Right atrium auricular region (tissue), 2 donors: ENCODE results near the gene PLEKHM3. TPM values are rescaled to one million over a fixed set of nuclear protein-coding genes. Genes with fewer than 3 reads are reported as not detected.

Experiments used
- DNase-seq: peaks from one replicate; pipeline ENCODE4 v3.0.0-alpha.2; 2019; ENCODE audit warnings: low spot score
- H3K27ac ChIP-seq, 2 donors: fragments of 200-600 bp; sonication (generic); 1 replicate in 1 of 2; 2 replicates in 1 of 2; pipeline ENCODE4 v1.5.1; 2016 to 2019
- H3K27me3 ChIP-seq, 2 donors: fragments of 200-600 bp; sonication (generic); one replicate each; pipeline versions ENCODE4 v1.5.1 to v1.6.0; 2017 to 2019
- H3K36me3 ChIP-seq: fragments of 200-600 bp; sonication (generic); one replicate; pipeline ENCODE4 v1.5.1; 2016
- H3K4me1 ChIP-seq, 2 donors: fragments of 200-600 bp; sonication (generic); one replicate each; pipeline versions ENCODE4 v1.5.1 to v1.6.0; 2017 to 2019
- H3K4me3 ChIP-seq, 2 donors: fragments of 200-600 bp; sonication (generic); 1 replicate in 1 of 2; 2 replicates in 1 of 2; pipeline ENCODE4 v1.5.1; 2017 to 2019; ENCODE audit warnings: mild to moderate bottlenecking in 1 of 2, moderate library complexity in 1 of 2
- H3K9me3 ChIP-seq, 2 donors: fragments of 200-600 bp; sonication (generic); one replicate each; pipeline ENCODE4 v1.5.1; 2019
- total RNA-seq, 2 donors: library from RNA; depleted of rRNA; stranded (reverse); fragments of >200 nt; gene quantifications; one replicate each; pipeline ENCODE4 v1.1.0, GENCODE V29; 2016
- TF ChIP-seq, protein P1 (sequence below), 2 donors: fragments of 200-600 bp; sonication (generic); IDR thresholded peaks; one replicate each; pipeline ENCODE4 v1.5.1; 2019; ENCODE audit warnings: antibody characterized with exemption in 2 of 2

Gene PLEKHM3
- total RNA-seq, 2 donors from 2014 or later, result 14.9 to 20.0 TPM

DNA sequence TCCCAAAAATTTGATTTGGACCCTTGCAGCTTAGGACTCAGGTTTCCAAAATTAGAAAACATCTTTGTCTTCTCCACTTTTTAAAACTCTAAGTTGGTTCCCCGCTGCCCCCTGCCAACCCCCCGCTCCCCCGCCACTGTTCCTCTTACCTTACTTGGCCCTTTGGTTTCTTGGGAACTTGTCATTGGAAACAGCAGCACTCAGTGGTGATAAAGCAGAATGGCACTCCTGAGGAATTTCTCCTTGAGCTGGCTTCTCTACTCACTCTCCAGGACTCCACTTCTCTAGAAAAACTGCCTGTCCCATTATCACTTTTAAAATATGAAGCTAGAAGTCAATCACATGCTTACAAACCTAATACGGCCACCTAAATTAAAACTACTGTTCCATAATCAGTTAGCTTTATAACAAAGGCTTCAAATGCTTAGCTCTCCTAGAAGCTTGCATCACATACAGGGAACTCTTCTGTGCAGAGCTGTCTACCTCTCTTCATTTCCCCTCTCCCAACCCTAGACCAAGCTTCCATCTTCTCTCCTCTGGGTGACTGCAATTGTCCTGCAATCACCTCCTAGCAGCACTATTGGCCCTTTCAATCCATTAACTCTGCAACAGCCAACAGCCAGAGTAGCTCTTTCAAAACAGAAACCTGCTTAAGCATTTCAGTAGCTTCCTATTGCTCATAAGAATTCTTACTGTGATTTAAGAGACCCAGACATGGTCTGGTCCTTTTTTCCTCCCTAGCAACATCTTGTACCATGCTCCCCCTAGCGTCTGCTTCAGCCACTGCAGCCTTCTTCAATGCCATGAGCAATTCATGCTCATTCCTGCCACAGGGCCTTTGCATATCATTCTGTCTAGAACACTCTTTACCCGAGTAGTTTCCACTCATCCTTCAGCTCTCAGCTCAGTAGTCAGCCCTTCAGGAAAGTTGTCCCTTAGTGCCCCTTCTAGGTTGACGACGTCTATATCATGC lies 15.2 kb upstream of the PLEKHM3 start:
- Histone ChIP-seq H3K27me3 (no peaks in the 10 kb centered on the region), H3K4me3 (no peak overlapping the region), H3K4me1 (no peaks in the 10 kb centered on the region), H3K27ac (no peak overlapping the region), H3K9me3 (no peaks in the 10 kb centered on the region), H3K36me3 (no peaks in the 10 kb centered on the region)
- TF ChIP-seq, protein P1, sequence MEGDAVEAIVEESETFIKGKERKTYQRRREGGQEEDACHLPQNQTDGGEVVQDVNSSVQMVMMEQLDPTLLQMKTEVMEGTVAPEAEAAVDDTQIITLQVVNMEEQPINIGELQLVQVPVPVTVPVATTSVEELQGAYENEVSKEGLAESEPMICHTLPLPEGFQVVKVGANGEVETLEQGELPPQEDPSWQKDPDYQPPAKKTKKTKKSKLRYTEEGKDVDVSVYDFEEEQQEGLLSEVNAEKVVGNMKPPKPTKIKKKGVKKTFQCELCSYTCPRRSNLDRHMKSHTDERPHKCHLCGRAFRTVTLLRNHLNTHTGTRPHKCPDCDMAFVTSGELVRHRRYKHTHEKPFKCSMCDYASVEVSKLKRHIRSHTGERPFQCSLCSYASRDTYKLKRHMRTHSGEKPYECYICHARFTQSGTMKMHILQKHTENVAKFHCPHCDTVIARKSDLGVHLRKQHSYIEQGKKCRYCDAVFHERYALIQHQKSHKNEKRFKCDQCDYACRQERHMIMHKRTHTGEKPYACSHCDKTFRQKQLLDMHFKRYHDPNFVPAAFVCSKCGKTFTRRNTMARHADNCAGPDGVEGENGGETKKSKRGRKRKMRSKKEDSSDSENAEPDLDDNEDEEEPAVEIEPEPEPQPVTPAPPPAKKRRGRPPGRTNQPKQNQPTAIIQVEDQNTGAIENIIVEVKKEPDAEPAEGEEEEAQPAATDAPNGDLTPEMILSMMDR (IDR thresholded peaks at IDR 0.05), result peak; percentile 28 to 73
- DNase-seq, result peak; percentile 72

DNA sequence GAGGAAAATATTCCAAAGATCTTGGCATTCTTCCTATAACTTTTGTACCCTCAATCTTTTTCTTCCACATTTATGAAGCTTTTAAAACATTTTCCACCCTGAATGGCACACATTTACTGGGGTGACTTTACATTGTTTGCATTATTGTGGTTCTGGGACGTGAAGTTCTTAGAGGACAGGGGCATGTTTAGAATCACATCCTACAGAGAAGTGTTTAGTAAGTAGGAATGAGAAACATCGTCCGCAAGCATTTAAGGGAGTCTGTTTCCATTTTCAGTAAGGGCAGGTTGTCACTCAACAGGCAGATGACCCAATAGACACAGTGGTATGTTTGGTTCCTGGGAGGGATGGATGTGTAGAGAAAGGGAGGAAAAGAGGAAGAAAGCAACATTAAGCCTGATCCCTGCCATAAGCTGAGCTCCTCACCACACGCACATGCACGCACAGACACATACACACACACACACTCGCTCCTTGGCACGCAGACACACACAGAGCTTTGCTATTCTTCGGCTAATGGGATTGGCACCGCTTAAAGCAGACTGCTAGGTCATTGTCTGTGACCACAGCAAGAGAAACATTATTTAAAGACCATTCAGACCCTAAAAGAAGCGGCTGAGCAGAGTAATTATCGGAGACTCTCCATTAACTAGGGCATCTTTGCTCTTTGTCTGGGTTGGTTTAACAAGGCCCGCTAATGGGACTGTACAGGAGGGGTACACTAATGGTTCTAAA lies 14.2 kb upstream of the PLEKHM3 start:
- H3K4me1 ChIP-seq, result no peaks in the 10 kb centered on the region

DNA sequence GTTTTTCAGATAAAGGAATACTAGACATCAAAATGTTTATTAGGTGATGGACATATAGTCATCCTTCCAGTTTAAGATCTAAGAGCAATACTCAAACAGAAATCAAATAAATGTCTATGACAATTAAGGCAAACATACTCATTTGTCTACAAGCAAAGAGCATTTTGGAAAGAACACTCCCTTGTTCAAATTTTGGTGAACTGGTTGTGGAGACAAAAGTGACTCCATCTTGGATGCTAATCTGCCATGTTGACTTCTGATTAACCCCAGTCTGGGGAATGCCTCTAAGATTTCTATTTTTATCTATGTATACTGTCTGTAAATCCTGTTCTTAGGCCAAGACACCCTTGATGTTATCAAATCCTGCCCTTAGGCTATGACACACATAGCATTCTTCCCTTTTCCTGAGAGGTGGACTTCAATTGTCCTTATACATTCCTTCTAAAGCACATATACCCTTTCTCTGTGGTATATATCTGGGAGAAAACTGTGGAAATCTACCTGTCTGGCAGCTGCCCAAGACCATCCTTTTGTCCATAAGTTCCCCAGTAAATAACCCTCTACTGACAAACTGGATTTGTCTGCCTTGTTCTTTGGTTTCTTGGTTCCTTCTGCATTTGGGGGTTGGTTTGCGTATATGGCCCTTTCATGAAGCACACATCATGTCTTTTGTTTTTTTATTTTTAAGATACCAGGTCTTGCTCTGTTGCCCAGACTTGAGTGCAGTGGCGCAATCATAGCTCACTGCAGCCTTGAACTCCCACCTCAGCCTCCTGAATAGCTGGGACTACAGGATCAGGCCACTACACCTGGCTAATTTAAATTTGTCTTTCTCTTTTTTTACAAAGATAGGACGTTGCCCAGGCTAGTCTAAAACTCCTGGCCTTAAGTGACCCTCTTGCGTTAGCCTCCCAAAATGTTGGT lies 12.5 kb upstream of the PLEKHM3 start:
- no peak overlapping the region for H3K27ac ChIP-seq
- no peak overlapping the region for H3K4me3 ChIP-seq
- no peaks in the 10 kb centered on the region for H3K36me3 ChIP-seq
- no peaks in the 10 kb centered on the region for H3K4me1 ChIP-seq
- H3K9me3 ChIP-seq, result no peaks in the 10 kb centered on the region
- TF ChIP-seq, protein P1 (IDR thresholded peaks at IDR 0.05), result no peak
- DNase-seq, result no peak
- H3K27me3 ChIP-seq, result no peaks in the 10 kb centered on the region

More for the DNA sequence above, 14.2 kb upstream of the PLEKHM3 start:
- TF ChIP-seq, protein P1 (IDR thresholded peaks at IDR 0.05), result no peak
- Histone ChIP-seq H3K36me3 (no peaks in the 10 kb centered on the region), H3K9me3 (no peaks in the 10 kb centered on the region), H3K27me3 (no peaks in the 10 kb centered on the region), H3K27ac (no peak overlapping the region), H3K4me3 (no peak overlapping the region)
- no peak for DNase-seq

DNA sequence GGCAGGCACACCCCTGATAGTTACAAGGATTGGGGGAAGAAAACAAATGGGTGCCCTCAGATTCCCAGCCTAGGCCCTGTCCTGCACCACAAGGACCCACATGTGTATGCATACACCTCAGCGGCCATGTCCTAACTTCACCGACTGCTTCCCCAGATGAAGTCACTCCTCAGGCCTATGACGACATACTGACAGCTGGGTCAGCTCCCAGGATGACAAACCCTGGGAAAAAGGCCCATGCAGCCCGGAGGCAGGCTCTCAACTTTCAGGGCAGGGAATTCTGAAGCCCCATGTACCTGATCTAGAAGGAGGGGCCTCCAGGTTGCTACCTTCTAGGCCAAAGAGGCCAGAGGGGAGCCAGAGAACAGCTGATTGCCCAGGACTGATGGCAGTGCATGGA lies 11.0 kb upstream of the PLEKHM3 start:
- Histone ChIP-seq H3K9me3 (no peaks in the 10 kb centered on the region), H3K4me1 (peaks cover 0 to 9% of the 10 kb centered on the region in 2 donors), H3K27me3 (no peaks in the 10 kb centered on the region), H3K27ac (no peak overlapping the region), H3K36me3 (no peaks in the 10 kb centered on the region), H3K4me3 (no peak overlapping the region)
- TF ChIP-seq, protein P1 (IDR thresholded peaks at IDR 0.05), result no peak
- DNase-seq, result no peak

DNA sequence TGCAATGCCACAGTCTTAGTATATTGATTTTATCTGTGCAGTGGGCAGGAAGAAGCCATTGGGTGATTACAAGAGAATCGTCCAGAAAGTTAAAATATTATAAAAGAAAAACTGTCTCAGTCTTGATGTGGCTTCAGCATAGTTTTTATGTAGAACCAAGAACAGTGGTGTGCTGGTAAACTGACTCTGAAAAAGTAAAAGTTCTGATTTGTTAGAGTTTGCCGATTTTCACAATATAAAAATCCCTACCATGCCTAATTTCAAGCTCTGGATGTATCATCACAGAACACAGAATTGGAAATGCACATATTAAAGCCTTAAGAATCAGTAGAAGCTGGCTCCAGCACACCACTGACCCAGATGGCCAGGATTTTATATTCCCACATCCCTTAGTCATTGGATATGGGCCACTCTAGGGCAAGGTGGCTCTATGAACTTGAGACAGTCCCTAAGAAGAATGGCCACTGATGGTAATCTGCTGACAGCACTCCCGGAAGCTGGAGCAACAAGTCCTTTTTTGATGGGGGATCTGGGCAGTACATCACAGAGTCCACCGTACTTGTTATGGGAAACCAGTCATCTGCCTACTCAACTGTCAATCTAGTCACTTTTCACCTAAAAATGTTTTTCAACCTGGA lies 9.3 kb upstream of the PLEKHM3 start:
- Histone ChIP-seq H3K27me3 (no peaks in the 10 kb centered on the region), H3K4me1 (peaks cover 0 to 9% of the 10 kb centered on the region in 2 donors), H3K36me3 (no peaks in the 10 kb centered on the region), H3K4me3 (no peak overlapping the region), H3K9me3 (no peaks in the 10 kb centered on the region), H3K27ac (no peak overlapping the region)
- no peak for DNase-seq
- TF ChIP-seq, protein P1 (IDR thresholded peaks at IDR 0.05), result no peak
